Ectodermal cell (in vitro differentiated cells): ENCODE data around the gene KDM4C.

ENCODE experiments used
- H3K27ac ChIP-seq: 2 replicates; pipeline ENCODE4 v1.7.0; 2013; ENCODE audit warnings: mild to moderate bottlenecking, low read depth, low read length; ENCODE audit not compliant: insufficient read depth, poor library complexity, severe bottlenecking
- H3K27me3 ChIP-seq: 2 replicates; pipeline ENCODE4 v1.7.0; 2013; ENCODE audit warnings: mild to moderate bottlenecking, low read length; ENCODE audit not compliant: insufficient read depth, control insufficient read depth, poor library complexity, severe bottlenecking
- H3K36me3 ChIP-seq: one replicate; pipeline ENCODE4 v1.7.0; 2013; ENCODE audit warnings: low read length; ENCODE audit not compliant: control insufficient read depth, insufficient read depth
- H3K4me1 ChIP-seq: one replicate; pipeline ENCODE4 v1.7.0; 2013; ENCODE audit warnings: low read length; ENCODE audit not compliant: control insufficient read depth, insufficient read depth
- H3K4me3 ChIP-seq: 2 replicates; pipeline ENCODE4 v1.7.0; 2013; ENCODE audit warnings: low read depth, low read length, control low read depth; ENCODE audit not compliant: insufficient read depth
- H3K9me3 ChIP-seq: 2 replicates; pipeline ENCODE4 v1.7.0; 2013; ENCODE audit warnings: mild to moderate bottlenecking, low read length, moderate library complexity; ENCODE audit not compliant: control insufficient read depth
- WGBS, 2 experiments: methylation state at CpG; one replicate each; pipeline ENCODE4 v1.1.7; 2013; ENCODE audit warnings: missing lambda C conversion rate in 2 of 2; 5-methylcytosine and 5-hydroxymethylcytosine counted together

KDM4C gene

DNA sequence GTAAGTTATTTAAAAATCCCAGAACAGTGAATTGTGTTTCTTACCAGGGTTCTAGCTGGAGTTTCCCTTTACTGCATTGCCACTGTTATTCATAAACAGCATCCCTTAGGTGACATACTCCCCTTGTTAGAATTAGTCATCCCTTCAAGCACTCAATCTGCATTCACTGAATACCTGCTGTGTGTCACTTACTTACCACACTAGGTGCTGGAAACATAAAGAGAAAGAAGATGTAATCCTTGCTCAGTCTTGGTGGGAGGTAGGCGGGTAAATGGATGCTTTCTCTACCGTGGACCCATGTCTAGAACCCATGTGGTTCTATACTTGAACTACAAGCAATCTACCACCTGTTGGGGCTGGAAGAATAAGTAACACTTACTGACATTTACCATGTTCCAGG lies 371.6 kb downstream of the KDM4C start:
- H3K9me3 ChIP-seq, result no peaks in the 10 kb centered on the region
- WGBS, 2 experiments, result 44 to 47% methylated on average over 2 of the region's 2 CpGs

DNA sequence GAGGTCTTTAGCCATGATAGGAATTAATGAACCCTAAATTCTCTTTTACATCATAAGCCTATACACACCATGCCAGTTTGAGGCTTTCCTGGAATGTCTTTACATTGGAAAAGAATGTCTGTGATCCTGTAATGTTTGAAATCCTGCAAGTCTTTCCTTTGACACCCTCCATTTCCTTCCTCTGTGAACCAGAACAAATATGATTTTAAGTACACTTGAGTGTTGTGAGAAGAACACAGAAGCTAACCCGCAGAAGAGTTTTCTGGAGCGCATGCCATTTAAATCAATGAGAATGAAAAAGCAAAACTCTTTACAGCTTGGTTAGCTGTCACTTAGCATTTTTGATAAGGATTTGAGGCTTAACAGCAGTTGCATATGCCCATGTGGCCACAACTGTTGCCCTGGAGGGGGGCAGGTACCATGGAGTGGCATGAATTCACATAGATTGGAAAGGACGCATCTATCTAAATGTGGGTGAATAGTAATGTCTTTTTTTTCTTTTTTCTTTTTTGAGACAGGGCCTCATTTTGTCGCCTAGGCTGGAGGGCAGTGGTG lies 372.6 kb downstream of the KDM4C start:
- Histone ChIP-seq H3K36me3 (no peaks in the 10 kb centered on the region), H3K4me3 (no peak overlapping the region), H3K27ac (no peak overlapping the region), H3K4me1 (no peaks in the 10 kb centered on the region), H3K9me3 (no peaks in the 10 kb centered on the region), H3K27me3 (no peaks in the 10 kb centered on the region)
- 96% methylated on average over 4 of the region's 4 CpGs for WGBS, 2 experiments

More for the DNA sequence above, 371.6 kb downstream of the KDM4C start:
- no peaks in the 10 kb centered on the region for H3K27me3 ChIP-seq
- no peak overlapping the region for H3K4me3 ChIP-seq
- H3K27ac ChIP-seq, result no peak overlapping the region
- no peaks in the 10 kb centered on the region for H3K4me1 ChIP-seq
- no peaks in the 10 kb centered on the region for H3K36me3 ChIP-seq

DNA sequence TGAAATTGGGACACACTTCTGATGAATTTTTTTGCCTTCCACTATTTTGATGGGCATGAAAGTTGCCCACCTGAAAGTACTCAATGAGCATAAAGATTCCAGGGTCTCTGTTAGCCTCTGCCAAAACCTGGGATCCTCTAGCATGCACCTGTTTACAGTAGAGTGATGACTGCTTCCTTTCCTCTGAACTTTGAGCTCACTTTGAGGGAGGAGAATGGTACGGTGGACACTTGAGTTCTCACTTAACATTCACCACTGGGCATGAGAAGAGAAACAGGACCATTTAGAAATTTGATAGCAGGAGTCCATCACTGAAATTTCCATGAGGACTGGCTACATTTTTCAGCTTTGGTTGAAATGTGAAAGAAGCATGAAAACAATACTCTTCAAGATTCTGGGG lies 374.8 kb downstream of the KDM4C start:
- WGBS, 2 experiments, result 38 to 55% methylated on average over 1 of the region's 1 CpG

GRCh38 chr9:7135735-7136134 lies 378.0 kb downstream of the KDM4C start:
- Histone ChIP-seq H3K27me3 (no peaks in the 10 kb centered on the region), H3K4me3 (no peak overlapping the region), H3K27ac (no peak overlapping the region), H3K9me3 (no peaks in the 10 kb centered on the region), H3K36me3 (no peaks in the 10 kb centered on the region), H3K4me1 (no peaks in the 10 kb centered on the region)
- WGBS, 2 experiments, result 92 to 94% methylated on average over 4 of the region's 4 CpGs

More for the DNA sequence above, 374.8 kb downstream of the KDM4C start:
- H3K4me3 ChIP-seq, result no peak overlapping the region
- no peaks in the 10 kb centered on the region for H3K27me3 ChIP-seq
- no peak overlapping the region for H3K27ac ChIP-seq
- H3K9me3 ChIP-seq, result no peaks in the 10 kb centered on the region
- no peaks in the 10 kb centered on the region for H3K36me3 ChIP-seq
- H3K4me1 ChIP-seq, result no peaks in the 10 kb centered on the region

DNA sequence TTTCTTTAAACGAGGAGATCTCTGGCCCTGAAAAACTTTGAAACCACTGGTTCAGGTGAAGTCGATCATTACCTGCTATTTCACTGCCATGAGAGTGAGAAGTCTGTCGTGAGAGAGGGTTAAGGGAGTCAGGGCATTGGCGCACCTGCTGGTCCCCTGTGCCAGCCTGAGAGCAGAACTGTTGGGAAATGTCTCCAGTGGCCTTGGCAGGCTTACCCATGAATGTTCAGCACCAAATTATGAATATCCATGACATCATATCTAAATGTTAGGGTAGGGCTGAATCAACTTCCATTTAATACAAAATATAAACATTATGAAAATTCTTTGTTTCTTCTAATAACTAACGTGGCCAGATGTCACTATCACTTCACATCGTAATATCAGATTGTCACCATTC lies 379.3 kb downstream of the KDM4C start:
- Histone ChIP-seq H3K27me3 (no peaks in the 10 kb centered on the region), H3K36me3 (no peaks in the 10 kb centered on the region), H3K9me3 (no peaks in the 10 kb centered on the region), H3K4me3 (no peak overlapping the region), H3K27ac (no peak overlapping the region), H3K4me1 (no peaks in the 10 kb centered on the region)
- 94 to 98% methylated on average over 6 of the region's 6 CpGs for WGBS, 2 experiments

DNA sequence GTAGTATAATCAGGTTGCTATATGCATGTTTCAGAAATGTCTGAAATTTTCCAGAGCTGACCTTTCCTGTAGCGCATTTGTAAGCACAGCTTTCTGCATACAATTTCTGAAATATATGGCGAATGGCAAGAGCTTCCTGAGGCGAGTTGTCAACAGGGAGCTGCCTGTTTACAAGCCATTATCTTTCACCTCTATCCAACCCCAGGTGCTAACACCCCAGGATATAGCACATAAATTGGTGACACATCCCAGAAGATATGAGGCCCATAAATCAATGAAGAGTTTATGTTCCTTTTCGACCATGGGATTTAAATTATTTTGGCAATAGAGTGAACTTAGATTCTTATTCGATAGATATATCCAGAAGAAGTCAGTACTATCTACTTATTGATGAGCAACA lies 379.8 kb downstream of the KDM4C start:
- no peaks in the 10 kb centered on the region for H3K9me3 ChIP-seq
- H3K27me3 ChIP-seq, result no peaks in the 10 kb centered on the region
- WGBS, 2 experiments, result 82 to 92% methylated on average over 4 of the region's 5 CpGs
- no peaks in the 10 kb centered on the region for H3K36me3 ChIP-seq
- H3K4me1 ChIP-seq, result no peaks in the 10 kb centered on the region
- no peak overlapping the region for H3K27ac ChIP-seq
- H3K4me3 ChIP-seq, result no peak overlapping the region

- H3K9me3 ChIP-seq, result no peaks in the 10 kb centered on the region
- H3K4me1 ChIP-seq, result no peaks in the 10 kb centered on the region
- H3K4me3 ChIP-seq, result no peak overlapping the region
- H3K36me3 ChIP-seq, result no peaks in the 10 kb centered on the region
- H3K27me3 ChIP-seq, result no peaks in the 10 kb centered on the region
- WGBS, 2 experiments, result 95 to 97% methylated on average over 4 of the region's 4 CpGs
- H3K27ac ChIP-seq, result no peak overlapping the region
Measured at GRCh38 chr9:7139886-7140285, 382.1 kb downstream of the KDM4C start.

DNA sequence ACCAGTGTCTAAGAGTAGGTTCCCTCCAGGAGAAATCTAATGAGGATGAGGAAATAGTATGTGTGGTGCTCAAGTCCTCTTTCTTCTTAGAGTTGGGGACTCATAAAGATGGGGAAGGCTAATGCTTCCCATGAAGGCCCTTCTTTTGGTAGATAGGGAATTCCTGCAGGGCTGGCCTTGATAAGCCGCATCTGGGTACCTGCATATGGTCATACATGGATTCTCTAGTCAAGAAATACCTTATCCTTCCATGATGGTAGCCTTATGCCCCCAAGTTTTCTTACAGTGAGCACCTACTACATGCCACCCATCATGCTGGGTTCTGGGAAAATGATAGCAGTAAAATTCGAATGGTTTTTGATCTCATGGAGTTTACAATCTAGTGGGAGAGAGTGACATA lies 382.6 kb downstream of the KDM4C start:
- Histone ChIP-seq H3K9me3 (no peaks in the 10 kb centered on the region), H3K27me3 (no peaks in the 10 kb centered on the region), H3K27ac (no peak overlapping the region), H3K4me1 (no peaks in the 10 kb centered on the region), H3K36me3 (no peaks in the 10 kb centered on the region), H3K4me3 (no peak overlapping the region)
- WGBS, 2 experiments, result 92 to 93% methylated on average over 2 of the region's 2 CpGs

DNA sequence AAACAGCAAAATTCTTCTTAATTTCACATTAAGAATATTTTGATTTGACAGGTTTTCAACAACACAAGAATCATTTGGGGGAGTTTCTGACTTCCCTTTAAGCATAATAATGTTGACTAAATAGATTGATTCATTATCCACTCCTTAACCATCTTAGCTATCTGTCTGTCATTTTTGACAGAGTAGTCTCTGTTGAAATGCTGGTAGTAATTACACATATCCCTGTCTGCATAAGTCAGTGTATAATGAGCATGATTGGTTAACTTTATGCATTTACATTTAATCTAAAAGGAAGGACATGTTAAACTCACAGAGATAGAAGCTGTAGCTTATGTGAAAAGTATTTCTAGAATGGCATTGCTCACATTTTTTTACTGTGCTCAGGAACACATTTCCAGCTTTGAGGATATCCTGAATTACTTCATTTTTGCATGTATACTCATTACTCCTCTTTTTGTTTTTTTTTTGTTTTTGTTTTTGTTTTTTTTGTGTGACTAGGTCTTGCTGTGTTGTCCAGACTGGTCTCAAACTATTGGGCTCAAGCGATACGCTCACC lies 385.9 kb downstream of the KDM4C start:
- 93 to 99% methylated on average over 2 of the region's 2 CpGs for WGBS, 2 experiments

DNA sequence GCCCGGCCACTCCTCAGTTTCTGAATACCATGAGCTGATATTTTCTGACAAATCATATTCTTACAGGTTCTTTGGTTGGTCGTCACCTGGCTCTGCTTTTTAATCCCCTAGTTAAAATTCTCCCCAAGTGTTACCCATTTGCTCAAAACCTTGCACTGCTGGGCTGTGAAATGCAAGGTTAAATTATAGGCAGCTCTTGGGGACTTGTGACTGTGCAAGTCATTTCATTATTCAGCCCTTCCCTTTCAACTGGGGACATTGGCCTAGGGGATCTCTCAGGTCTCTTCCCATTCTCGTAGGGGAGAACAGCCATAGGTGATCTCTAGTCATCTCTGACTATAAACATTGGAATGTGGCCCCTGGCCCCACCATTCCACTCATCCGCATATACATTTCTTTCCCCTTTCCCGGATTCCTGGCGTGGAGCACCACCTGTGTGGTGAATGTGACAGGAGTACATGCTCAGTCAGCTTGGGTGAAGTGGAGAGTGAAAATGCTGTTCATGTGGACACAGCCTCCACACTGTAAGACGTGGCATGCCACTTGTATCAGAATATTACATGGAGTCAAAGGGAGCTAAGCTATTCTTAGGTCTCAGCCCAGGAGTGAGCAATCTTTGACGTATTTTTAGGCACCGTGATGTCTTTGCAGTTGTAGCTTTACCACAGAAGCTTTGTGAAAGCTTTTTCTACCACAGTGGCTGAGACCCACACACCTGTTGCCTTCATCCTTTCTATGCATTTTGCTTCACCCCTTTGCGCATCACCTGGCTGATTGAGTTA lies 386.7 kb downstream of the KDM4C start:
- Histone ChIP-seq H3K27ac (no peak overlapping the region), H3K36me3 (no peaks in the 10 kb centered on the region), H3K4me1 (no peaks in the 10 kb centered on the region), H3K4me3 (no peak overlapping the region), H3K9me3 (no peaks in the 10 kb centered on the region), H3K27me3 (no peaks in the 10 kb centered on the region)
- WGBS, 2 experiments, result 90 to 92% methylated on average over 8 to 10 of the region's 10 CpGs

More for the DNA sequence above, 385.9 kb downstream of the KDM4C start:
- Histone ChIP-seq H3K4me3 (no peak overlapping the region), H3K9me3 (no peaks in the 10 kb centered on the region), H3K27me3 (no peaks in the 10 kb centered on the region), H3K27ac (no peak overlapping the region), H3K4me1 (no peaks in the 10 kb centered on the region), H3K36me3 (no peaks in the 10 kb centered on the region)
